HG03025 (cell line): ENCODE results near the gene HPGDS.
"Not testable (repeated sequence)": the region's sequence is repeated elsewhere in the genome, so short reads cannot be mapped to it uniquely, and the experiment has no call there.

ENCODE experiments used
- ATAC-seq: cut with Tn5 transposase; IDR thresholded peaks from one replicate; pipeline ENCODE4 v1.9.1; 2021; ENCODE audit warnings: mild to moderate bottlenecking, moderate library complexity; ENCODE audit not compliant: unreplicated experiment, low FRiP score

Gene HPGDS

DNA sequence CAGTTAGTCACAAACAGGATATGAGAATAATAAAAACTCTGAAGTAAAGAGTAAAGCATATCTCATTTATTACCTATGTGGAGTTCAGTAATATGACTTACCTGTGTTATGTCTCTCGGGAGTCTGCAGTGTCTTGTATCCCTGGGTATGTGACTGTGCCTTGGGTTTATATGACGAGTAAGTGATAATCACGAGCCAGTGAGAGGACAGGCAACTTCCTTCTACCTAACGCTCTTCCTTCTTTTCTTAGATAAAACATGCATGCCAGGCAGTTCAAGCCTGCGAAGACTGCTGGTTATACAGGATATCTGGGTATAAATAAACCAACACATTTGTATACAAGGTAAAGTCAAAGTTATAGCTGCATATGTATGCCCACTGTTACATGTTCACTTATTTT, at the start of gene HPGDS:
Gene HPGDS (minus strand): TSS at position 143 of the 400 bp plus-strand sequence. CDS start 8,207 bp downstream, outside the sequence.
- ATAC-seq, result no peak

DNA sequence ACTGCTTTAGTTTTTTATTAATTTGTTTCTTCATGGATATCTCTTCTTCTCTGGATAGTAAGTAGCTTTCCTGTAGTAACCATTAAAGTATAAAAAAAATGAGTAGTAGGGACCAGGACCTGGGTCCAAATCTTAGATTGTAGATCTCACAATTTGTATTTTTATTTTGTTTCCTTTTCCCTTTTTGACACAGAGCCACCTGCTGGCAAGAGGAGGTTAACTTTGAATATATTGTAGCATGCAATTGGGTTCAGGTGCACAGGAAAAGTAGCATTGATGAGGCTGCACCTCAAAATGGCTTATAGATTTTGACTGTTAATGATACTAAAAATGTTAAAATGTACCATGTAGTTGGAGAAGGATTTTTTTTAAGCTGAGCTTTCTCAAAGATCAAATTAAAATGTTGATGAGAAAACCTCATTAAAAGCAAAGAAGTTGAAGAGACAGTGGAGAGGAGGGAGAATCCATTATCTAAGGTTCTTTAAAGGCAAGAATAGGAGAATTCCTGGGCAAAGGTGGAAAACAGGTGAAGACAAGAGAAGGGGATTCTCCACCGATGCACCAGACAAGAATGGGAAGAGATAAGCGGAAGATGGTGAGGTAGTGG, 48.3 kb upstream of the HPGDS start:
- ATAC-seq, result no peak

DNA sequence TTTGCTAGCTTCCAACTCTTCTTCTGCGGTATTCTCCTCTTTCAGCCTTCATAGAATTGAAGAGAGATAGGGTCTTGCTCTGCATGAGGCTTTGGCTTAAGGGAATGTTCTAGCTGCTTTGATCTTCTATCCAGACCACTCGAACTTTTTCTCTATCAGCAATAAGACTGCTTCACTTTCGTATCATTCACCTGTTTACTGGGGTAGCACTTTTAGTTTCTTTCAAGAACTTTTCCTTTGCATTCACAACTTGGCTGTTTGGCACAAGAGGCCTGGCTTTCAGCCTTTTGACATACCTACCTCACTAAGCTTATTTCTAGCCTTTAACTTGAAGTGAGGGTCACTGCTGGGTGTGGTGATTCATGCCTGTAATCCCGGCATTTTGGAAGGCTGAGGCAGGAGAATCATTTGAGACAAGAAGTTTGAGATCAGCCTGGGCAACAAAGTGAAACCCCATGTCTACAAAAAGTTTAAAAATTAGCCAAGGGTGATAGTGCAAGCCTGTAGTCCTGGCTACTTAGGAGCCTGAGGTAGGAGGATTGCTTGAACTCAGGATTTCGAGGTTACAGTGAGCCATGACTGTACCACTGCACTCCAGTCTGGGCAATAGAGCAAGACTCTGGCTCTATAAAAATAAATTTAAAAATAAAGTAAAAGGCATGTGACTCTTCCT, 47.1 kb upstream of the HPGDS start:
- ATAC-seq, result no peak

DNA sequence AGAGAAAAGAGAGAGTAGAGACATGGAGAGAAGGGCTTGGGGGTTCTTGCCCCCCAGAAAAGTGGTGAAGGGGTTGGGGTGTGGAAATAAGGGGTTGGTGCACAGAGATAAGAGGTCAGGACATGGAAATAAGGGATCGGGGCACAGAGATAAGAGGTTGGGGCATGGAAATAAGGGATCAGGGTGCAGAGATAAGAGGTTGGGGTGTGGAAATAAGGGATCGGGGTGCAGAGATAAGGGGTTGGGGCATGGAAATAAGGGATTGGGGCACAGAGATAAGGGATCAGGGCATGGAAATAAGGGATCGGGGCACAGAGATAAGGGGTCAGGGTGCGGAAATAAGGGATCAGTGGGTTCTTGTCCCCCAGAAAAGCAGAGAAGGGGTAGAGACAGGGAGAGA, 45.3 kb upstream of the HPGDS start:
- ATAC-seq, result not testable (repeated sequence)

DNA sequence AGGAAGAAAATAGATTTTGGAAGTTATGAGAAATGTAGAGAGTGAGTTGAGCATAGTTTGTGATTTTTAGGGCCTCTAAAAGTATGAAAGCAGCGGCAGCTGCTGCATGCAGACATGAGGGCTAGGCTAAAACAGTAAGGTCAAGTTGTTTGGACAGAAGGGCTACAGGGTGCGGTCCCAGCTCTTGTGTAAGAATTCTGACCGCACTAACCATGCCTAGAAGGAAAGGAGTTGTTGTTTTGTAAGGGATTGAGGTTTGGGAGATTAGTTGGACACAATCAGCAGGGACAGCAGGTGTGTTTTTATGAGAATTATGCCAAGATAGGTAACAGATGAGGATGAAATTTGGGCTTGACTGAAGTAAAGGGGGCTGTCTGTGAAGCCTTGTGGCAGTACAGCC, 42.8 kb upstream of the HPGDS start:
- ATAC-seq, result not testable (repeated sequence)

DNA sequence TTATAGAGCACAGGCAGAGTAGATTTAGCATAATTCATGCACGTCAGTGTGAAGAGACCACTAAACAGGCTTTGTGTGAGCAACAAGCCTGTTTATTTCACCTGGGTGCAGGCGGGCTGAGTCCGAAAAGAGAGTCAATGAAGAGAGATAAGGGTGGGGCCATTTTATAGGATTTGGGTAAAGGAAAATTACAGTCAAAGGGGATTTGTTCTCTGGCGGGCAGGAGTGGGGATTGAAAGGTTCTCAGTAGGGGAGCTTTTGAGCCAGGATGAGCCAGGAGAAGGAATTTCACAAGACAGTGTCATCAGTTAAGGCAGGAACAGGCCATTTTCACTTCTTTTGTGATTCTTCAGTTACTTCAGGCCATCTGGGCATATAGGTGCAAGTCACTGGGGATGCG, 40.3 kb upstream of the HPGDS start:
- not testable (repeated sequence) for ATAC-seq

DNA sequence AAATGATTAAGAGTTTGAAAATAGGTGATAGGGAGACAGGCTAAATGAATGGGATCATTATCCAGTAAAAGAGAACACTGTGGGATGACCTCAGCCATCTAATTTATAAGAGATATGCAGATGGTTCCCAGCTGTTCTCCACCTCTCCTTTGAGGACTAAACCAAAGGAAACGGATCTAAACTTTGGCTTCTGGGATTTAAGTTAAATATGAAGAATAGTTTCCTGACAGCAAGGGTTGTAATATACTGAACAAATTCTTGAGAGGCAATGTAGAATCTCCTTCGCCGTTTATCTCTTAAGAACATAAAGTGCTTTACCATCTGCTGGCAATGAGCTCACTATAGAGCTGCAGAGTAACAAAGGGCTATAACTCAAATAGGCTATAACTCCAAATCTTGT, 35.4 kb upstream of the HPGDS start:
- no peak for ATAC-seq

DNA sequence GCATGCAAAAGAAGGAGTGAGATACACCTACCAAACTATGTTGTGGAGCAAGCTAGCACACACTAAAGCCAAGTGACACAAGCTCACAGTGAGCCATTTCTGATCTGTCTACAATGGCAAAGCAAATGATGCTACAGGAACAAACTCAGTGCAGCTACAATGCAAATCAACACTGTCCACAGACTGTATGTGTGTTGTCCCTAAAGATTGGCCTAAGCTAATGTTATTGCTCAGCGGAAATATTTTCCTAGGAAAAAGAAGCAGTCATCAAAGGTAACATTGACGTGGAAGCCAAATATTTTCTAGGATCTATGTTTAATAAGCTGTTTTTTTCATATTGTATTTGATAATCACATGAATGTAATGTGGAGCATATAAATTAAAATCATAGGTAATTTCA, 34.7 kb upstream of the HPGDS start:
- no peak for ATAC-seq

DNA sequence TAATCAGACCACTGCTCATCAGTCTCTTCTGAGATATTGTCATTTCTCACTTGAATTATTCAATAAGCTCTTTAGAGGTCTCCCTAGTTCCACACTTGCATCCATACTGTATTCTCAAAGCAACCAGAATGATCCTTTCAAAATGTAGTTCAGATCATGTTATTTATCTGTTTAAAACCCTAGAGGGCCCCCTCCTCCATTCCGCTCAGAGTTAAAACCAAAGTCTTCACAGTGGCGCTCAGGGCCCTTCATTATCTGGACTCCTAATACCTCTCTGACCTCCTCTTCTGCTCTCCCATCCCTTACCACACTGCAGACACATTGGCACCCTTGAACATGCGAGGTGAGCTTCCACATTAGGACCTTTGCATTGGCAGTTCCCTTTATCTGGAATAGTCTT, 32.7 kb upstream of the HPGDS start:
- ATAC-seq, result no peak

DNA sequence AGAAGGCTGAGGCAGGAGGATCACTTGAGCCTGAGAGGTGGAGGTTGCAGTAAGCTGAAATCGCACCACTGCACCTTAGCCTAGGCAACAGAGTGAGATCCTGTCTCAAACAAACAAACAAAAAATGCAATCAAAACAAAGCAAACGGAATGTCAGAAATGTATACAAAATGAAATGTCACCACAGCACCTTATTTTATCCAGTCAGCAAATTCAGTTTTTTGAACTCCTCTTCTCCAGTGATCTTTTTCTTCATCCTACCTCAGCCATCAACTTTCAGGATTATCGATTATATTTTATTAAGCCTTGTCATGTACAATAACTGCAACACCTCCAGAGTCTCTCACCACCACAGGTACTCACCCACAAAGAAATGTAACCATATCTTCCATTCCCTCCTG, 31.1 kb upstream of the HPGDS start:
- no peak for ATAC-seq

DNA sequence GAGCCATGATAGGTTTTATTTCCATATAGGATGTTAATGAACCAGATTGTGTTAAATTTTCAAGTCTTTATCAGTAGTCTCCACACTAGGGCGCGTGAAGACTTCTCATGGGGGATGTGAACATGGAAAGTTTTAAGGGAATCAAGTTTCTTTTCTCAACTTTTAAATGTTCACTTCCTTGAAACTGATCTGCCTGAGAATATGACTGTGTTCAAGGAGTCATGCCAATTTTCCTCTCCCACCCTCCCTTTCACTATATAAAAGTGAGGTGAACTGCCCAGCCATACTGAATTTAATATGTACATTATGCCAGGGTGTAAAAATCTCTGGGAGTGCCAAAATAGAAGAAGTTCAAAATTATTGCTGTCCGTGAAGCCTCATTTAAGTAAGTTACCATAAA, 30.4 kb upstream of the HPGDS start:
- no peak for ATAC-seq

DNA sequence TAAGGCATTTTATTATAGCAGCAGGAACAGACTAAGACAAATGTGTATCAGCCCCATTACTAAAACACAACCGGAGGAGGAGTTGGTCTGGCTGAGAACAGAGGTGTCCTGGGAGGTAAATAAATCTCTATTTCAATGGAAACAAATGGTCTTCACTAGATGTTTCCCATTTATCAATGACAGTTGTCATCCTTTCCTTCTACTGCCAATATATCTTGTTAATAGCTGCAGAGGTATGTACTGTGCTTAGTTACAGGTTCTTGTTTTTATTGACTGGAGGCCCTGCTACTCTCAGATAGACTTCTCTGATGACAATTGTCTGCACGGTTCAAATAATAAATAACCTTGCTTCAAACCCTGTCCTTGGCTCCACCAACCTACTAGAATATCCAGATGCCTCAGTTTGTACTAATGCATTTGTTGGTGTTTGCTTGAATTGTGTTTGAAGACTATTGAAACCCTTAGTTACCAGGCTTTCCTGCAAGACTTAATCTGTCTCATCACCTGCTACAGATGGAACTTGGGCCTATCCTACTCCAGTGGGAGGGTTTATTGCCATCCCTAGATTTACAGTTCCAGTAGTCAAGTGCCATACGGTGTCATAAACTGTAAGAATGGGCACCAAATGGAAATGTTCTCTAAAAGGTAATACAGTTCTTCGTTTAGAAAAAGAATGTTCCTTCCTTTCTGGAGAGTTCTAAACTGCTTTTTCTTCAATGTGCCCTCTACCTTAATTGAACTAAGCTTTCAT, 29.8 kb upstream of the HPGDS start:
- no peak for ATAC-seq

DNA sequence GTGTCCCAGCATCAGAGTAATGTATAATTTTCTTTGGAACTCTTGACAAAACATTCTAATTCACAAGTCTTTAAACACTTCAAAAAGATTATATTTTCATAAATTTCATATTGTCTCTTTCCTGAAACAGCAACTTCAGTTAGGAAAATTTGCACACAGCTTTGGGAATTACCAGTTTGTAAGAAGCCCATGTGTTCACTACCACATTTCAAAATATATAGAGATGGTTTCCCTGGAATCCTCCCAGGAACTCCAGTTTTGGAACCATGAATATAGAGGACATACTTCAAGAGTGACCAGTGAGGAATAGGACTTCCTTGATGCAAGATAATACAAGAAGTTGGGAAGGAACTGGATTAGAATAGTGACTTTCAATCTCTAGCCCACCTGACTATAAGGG, 28.7 kb upstream of the HPGDS start:
- no peak for ATAC-seq

DNA sequence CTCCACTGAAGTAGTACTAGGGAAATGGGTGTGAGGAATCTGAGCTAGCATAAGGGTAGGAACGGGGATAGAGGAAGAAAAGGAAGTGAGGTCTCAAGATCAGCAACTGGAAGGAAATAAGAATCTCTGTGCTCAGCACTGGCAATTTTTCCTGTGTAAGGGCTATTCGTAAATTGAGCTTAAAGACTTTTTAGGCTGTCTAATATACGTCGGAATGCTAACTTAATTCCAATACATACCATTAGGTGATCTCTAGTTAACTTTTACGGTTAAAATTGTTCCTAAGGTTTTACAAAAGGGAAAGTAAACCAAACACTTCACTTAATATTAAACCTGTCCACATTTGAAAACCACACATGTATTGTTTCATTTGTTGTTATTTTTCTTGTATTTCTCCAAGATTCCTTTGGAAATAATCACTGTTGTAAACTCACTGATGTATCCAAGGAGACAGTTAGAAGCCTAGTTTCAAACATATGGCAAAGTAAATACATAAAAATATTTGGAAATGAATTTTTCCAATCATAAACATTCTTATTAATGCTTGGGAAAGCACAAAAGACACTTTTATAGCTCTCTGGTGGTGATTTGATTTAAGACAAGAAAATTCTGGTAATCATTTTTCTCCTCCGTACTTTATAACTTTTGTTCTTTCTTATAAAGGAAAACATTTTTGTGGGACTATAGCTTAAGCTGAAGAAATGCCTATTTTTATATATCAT, 28.1 kb upstream of the HPGDS start:
- ATAC-seq, result no peak

DNA sequence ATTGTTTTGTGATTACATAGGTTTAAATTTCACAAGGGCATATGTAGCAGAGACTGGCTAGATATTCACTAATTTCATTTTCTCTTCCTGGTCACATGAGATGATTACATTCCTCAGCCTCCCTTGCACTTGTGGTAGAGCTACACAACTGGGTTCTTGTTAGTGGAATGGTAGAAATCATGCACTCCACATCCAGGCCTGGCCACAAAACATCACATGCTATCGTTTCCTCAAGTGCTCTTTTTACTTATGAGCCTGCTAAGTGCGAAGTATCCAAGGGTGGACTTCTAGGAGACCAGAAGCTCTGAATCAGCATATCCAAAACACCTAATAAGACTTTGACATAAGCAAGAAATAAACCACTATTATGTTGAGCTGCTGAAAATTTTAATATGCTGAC, 26.4 kb upstream of the HPGDS start:
- ATAC-seq, result no peak

DNA sequence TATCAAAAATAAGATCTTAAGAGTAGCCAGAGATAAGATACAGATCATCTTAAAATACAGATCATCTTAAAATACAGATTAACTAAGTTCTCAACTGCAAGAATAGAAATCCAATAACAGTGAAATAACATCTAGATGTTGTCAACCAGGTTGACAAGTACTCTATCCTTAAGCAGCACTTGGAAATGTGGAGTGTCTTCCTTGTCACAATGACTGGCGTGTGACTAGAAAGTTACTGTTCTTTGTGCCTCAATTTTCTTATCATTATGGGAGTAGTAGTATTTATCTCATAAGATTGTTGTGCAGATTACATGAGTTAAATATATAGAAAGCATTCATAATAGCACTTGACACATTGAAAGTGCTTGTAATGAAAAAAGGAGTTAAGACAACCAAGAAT, 25.8 kb upstream of the HPGDS start:
- no peak for ATAC-seq

DNA sequence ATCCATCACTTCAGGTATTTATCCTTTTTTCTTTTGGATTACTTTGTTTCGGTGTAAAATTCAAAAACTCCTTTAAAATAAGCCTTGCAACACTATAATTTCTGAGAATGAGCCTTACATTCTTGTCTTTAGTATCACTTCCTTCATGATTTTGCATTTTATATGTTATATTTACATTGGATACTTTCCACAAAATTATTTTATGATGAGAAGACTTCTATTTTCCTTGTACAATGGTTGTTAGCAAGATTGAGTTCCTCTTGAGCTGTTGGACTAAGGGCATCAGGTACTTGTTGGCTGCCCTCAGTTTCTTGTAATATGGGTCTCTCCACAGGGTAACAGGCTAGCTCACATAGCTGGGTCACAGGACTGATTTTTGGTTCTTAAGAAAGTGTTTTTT, 22.7 kb upstream of the HPGDS start:
- ATAC-seq, result no peak

DNA sequence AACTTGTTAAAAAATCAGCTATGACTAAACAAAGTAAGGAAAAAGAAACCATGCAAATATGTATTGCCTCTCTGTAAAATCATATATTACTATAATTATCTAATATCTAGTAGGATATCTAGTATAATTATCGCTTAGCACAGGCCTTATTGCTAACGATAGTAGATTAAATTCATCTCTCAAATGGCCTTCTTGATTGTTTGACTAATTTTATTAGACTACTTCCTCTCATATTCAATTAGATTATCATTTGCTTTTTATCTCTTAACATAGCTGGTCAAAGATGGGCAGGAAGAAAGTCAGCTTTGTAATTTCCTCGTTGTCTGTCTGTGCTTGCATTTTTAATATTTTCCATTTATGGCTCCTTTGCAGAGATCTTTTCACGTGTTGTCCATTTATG, 21.9 kb upstream of the HPGDS start:
- ATAC-seq, result no peak

DNA sequence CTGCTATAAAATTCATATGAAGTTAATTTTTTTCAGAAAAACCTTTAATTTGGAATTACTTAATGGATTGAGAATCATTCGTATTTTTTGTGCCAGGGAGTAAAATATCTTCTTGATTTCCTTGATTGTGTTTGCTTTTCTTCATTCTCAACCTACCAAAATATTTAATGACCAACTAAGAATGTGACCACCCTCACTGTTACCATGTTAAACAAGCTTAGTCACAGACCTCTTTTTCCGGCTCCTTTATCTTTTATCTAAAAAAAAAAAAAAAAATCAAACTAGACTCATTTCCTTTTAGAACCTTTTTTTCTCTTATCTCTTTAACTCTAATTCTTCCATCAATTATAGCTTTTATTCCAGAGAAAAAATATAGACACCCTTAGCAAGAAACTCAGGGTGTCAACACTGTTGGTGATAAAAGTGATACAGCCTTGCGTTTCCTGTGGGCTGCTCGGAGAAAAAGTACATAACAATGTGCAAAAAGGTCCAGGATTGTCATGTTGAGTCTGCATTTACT, 20.6 kb upstream of the HPGDS start:
- no peak for ATAC-seq

DNA sequence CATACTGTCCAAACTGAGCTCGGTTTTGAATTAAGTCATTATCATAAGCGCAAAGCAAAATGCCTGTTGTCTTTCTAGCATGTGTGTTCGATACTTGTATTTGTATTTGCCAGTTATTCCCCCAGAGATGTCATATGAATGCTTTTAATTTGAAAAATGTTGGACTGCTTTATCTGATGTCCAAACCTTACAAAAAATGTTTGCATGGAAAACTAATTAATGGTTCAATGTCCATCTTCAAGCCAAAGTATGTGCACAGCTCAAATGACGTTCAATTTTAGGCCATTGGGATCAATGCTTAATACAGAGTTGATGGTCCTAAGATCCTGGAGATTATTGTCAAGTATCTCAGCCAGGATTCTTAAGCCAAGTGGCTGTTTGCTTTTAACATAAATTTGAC, 17.2 kb upstream of the HPGDS start:
- no peak for ATAC-seq

DNA sequence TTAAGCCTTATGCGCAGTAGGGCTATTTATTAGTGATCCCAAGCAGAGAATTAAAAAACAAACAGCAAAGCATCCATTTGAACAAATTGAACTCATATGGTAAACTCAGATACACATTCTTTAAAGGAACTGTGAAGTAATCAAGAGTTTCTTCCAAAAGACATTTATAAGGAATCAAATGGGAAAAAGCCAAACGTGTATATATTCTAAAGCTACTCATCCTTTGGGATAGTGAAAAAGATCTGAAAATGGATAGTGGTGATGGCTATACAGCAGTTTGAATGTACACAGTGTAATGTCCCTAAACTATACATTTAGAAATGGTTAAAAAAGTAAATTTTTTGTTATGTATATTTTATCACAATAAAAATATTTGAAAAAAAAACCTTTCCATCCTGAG, 16.6 kb upstream of the HPGDS start:
- no peak for ATAC-seq
